ENCODE results near the gene ATP6V0B.

DNA sequence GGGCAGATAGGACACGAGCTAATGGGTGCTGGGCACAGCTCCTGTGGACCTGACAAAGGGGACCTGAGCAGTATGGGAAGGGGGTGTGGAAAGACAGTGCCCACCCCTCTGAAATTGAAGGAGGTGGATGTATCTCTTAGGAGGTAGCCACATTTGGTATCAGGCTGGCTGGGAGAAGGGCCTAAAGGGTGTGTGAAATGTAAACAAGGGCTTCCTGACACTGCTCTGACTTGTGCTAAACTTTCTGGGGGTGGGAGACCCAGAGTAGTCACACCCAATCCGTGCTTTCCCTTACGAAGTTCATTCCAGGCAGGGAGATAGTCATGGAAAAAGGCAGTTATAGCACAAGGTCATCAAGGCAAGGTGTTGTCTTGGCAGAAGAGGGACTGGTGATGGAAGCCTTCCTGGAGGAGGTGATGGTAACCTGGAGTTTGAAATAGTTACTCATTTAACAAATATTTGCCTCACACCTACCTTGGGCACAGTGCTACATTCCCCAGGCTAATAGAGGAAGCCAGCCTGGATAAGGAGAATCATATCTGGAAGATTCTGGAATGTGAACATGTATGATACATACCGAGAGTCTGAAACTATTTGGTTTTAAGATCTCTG, 11.3 kb downstream of the ATP6V0B start:
- TF ChIP-seq EZH2 (IDR thresholded peaks at IDR 0.05; ENCODE audit: borderline replicate concordance, low read depth, low read length, poor library complexity, severe bottlenecking) = no peak
- TF ChIP-seq, protein P1, sequence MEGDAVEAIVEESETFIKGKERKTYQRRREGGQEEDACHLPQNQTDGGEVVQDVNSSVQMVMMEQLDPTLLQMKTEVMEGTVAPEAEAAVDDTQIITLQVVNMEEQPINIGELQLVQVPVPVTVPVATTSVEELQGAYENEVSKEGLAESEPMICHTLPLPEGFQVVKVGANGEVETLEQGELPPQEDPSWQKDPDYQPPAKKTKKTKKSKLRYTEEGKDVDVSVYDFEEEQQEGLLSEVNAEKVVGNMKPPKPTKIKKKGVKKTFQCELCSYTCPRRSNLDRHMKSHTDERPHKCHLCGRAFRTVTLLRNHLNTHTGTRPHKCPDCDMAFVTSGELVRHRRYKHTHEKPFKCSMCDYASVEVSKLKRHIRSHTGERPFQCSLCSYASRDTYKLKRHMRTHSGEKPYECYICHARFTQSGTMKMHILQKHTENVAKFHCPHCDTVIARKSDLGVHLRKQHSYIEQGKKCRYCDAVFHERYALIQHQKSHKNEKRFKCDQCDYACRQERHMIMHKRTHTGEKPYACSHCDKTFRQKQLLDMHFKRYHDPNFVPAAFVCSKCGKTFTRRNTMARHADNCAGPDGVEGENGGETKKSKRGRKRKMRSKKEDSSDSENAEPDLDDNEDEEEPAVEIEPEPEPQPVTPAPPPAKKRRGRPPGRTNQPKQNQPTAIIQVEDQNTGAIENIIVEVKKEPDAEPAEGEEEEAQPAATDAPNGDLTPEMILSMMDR (conservative IDR thresholded peaks at IDR 0.05; ENCODE audit: low read depth, low read length) = no peak

Data from A673 (cell line).